Measurements from ENCODE around the gene LSM6.

Gene LSM6

DNA sequence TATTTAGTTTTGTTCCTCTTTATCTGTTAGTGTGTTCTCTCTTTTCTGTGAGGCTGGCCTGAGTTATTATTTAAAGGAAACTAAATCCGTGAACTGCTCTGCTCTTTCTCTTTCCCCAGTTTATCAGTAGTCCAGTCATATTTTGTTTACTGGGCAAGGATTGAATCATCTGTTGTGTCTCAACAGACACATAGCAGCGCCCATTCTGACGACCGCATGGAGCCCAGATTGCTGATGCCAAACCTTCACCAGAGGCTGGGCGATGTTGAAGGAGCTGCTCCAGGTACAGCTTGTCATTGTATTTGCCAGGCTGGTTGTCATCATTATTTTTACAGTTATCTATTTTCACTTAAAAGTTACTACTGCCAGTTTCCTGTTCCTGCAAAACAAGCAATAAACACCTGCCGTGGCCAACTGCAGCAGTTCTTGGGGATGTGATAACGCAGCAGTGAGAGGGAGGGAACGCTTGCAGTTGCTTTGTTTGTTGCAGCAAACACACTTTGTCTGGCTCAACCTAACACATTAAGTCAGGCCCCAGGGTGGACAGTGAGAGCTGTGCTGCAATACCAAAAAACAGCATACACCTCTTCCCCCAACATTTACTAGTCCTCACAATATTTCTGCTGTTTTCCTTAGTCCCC is 48.9 kb downstream of the LSM6 start:
- H3K36me3 ChIP-seq (ENCODE audit: low read length), result no peaks in the 10 kb centered on the region
- no peaks in the 10 kb centered on the region for H3F3A ChIP-seq (ENCODE audit: insufficient read depth)
- no peaks in the 10 kb centered on the region for H3K9me3 ChIP-seq (ENCODE audit: insufficient read depth, low read length)
- no peaks in the 10 kb centered on the region for H3K9me2 ChIP-seq (replicated peaks; ENCODE audit: insufficient read depth, low read length)
- no peak overlapping the region for H3K4me3 ChIP-seq (ENCODE audit: insufficient read depth, low read length, poor library complexity, severe bottlenecking)
- H3K4me2 ChIP-seq (ENCODE audit: low read depth, low read length, poor library complexity, severe bottlenecking), result no peak overlapping the region
- no peak overlapping the region for H3K27ac ChIP-seq (ENCODE audit: low read depth, low read length)
- no peak for TF ChIP-seq EZH2phosphoT487 (conservative IDR thresholded peaks at IDR 0.05; ENCODE audit: low read length)
- TF ChIP-seq, protein P1, sequence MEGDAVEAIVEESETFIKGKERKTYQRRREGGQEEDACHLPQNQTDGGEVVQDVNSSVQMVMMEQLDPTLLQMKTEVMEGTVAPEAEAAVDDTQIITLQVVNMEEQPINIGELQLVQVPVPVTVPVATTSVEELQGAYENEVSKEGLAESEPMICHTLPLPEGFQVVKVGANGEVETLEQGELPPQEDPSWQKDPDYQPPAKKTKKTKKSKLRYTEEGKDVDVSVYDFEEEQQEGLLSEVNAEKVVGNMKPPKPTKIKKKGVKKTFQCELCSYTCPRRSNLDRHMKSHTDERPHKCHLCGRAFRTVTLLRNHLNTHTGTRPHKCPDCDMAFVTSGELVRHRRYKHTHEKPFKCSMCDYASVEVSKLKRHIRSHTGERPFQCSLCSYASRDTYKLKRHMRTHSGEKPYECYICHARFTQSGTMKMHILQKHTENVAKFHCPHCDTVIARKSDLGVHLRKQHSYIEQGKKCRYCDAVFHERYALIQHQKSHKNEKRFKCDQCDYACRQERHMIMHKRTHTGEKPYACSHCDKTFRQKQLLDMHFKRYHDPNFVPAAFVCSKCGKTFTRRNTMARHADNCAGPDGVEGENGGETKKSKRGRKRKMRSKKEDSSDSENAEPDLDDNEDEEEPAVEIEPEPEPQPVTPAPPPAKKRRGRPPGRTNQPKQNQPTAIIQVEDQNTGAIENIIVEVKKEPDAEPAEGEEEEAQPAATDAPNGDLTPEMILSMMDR (IDR thresholded peaks at IDR 0.05; ENCODE audit: insufficient read depth, low read length, poor library complexity, severe bottlenecking), result no peak
- H4K20me1 ChIP-seq (ENCODE audit: low read depth, low read length), result no peaks in the 10 kb centered on the region
- no peaks in the 10 kb centered on the region for H3K79me2 ChIP-seq (ENCODE audit: insufficient read depth, low read length)
- H2AFZ ChIP-seq (ENCODE audit: low read depth, low read length, severe bottlenecking), result no peak overlapping the region
- no peak overlapping the region for H3K9ac ChIP-seq (ENCODE audit: low read length)
- no peaks in the 10 kb centered on the region for H3K27me3 ChIP-seq (ENCODE audit: low read length)

DNA sequence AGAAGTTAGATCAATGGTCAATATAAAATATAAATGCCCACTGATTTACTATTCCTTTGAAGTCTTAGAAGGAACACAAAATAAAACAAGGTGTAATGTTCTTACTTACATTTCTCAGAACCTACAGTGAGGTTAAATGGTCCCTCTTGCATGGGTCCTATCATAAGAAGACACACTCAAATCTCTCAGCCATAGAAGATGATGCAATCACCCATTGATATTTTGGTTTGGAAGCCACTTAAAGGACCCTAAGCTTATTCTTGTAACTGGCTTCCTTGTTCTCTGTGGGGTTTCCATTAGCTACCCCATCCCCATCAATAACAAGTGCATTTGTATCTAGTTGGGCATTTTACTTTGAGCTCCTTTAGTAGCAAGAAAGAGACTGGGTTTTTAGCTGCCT is 53.9 kb downstream of the LSM6 start:
- no peaks in the 10 kb centered on the region for H3K36me3 ChIP-seq (ENCODE audit: low read length)
- no peak overlapping the region for H3K9ac ChIP-seq (ENCODE audit: low read length)
- no peaks in the 10 kb centered on the region for H3K79me2 ChIP-seq (ENCODE audit: insufficient read depth, low read length)
- no peaks in the 10 kb centered on the region for H4K20me1 ChIP-seq (ENCODE audit: low read depth, low read length)
- no peaks in the 10 kb centered on the region for H3K9me2 ChIP-seq (replicated peaks; ENCODE audit: insufficient read depth, low read length)
- TF ChIP-seq, protein P1 (IDR thresholded peaks at IDR 0.05; ENCODE audit: insufficient read depth, low read length, poor library complexity, severe bottlenecking), result no peak
- TF ChIP-seq EZH2phosphoT487 (conservative IDR thresholded peaks at IDR 0.05; ENCODE audit: low read length), result no peak
- no peaks in the 10 kb centered on the region for H3F3A ChIP-seq (ENCODE audit: insufficient read depth)
- no peak overlapping the region for H3K27ac ChIP-seq (ENCODE audit: low read depth, low read length)
- no peak overlapping the region for H3K4me2 ChIP-seq (ENCODE audit: low read depth, low read length, poor library complexity, severe bottlenecking)
- H2AFZ ChIP-seq (ENCODE audit: low read depth, low read length, severe bottlenecking), result no peak overlapping the region
- no peaks in the 10 kb centered on the region for H3K27me3 ChIP-seq (ENCODE audit: low read length)
- H3K9me3 ChIP-seq (ENCODE audit: insufficient read depth, low read length), result no peaks in the 10 kb centered on the region
- H3K4me3 ChIP-seq (ENCODE audit: insufficient read depth, low read length, poor library complexity, severe bottlenecking), result no peak overlapping the region

DNA sequence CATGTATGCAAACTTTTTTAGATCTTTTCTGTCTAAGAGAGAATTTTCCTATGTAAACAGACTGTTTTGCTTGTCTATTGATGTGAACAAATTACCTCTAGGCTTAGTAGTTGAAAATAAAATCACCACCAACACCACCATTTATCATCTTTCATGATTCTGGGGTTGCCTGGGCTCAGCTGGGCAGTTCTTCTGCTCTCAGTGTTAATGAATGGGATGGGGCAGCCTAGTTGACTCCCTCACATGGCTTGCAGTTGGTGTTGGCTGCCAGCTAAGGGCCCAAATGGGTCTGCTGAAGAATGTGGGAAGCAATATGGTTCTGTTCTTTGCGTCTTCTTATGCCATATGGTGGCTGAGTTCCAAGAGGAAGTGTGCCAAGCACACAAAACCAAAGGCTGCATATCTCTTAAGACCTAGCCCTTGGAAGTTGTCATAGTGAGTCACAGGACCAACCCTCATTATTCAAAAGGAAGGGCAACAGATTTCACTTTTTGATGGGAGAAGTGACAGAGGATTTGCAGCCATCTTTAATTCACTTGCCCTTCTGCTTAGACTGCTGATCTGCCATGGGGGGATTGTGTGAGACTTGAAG is 56.7 kb downstream of the LSM6 start:
- H2AFZ ChIP-seq (ENCODE audit: low read depth, low read length, severe bottlenecking), result no peak overlapping the region
- no peaks in the 10 kb centered on the region for H3K36me3 ChIP-seq (ENCODE audit: low read length)
- H3K79me2 ChIP-seq (ENCODE audit: insufficient read depth, low read length), result no peaks in the 10 kb centered on the region
- no peak overlapping the region for H3K4me2 ChIP-seq (ENCODE audit: low read depth, low read length, poor library complexity, severe bottlenecking)
- no peak overlapping the region for H3K4me3 ChIP-seq (ENCODE audit: insufficient read depth, low read length, poor library complexity, severe bottlenecking)
- TF ChIP-seq, protein P1 (IDR thresholded peaks at IDR 0.05; ENCODE audit: insufficient read depth, low read length, poor library complexity, severe bottlenecking), result no peak
- no peak for TF ChIP-seq EZH2phosphoT487 (conservative IDR thresholded peaks at IDR 0.05; ENCODE audit: low read length)
- no peaks in the 10 kb centered on the region for H3F3A ChIP-seq (ENCODE audit: insufficient read depth)
- H3K27ac ChIP-seq (ENCODE audit: low read depth, low read length), result no peak overlapping the region
- no peaks in the 10 kb centered on the region for H4K20me1 ChIP-seq (ENCODE audit: low read depth, low read length)
- no peaks in the 10 kb centered on the region for H3K9me3 ChIP-seq (ENCODE audit: insufficient read depth, low read length)
- no peaks in the 10 kb centered on the region for H3K27me3 ChIP-seq (ENCODE audit: low read length)
- H3K9ac ChIP-seq (ENCODE audit: low read length), result no peak overlapping the region
- H3K9me2 ChIP-seq (replicated peaks; ENCODE audit: insufficient read depth, low read length), result no peaks in the 10 kb centered on the region

Measured in SU-DHL-6 (cell line).